GM21390 (cell line): ENCODE measurements around the gene PLCB1.

ENCODE experiments used
- ATAC-seq: cut with Tn5 transposase; IDR thresholded peaks from one replicate; pipeline ENCODE4 v1.9.1; 2021; ENCODE audit not compliant: unreplicated experiment

Gene PLCB1

DNA sequence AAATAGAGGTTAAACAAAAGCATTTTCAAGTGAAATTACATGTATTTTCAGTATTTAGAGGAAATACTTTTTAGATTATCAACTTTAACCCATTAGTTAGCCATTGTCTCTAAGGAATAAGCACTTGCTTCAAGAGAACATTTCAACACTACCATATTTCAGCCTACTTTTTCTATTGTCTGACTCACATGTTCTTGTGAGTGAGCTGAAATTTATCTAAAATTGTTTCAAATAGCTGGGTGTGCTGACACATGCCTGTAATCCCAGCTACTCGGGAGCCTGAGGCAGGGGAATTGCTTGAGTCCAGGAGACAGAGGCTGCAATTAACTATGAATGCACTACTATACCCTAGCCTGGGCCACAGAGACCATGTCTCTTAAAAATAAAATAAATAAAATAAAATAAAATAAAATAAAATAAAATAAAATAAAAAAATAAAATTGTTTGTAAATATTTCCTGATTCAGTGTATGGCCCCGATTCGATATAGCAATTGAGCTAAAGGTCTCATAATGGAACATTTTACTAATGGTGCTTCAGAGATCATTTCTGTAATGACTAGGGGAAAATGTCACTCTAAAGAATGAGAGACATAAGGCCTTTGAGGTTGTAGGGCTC is 612.3 kb downstream of the PLCB1 start:
- no peak for ATAC-seq

- no peak for ATAC-seq
Observed at GRCh38 chr20:8749101-8749500, 617.0 kb downstream of the PLCB1 start.

- ATAC-seq: no peak
Observed at GRCh38 chr20:8749986-8750385, 617.9 kb downstream of the PLCB1 start.

GRCh38 chr20:8755340-8756118 is 623.5 kb downstream of the PLCB1 start:
- ATAC-seq: no peak

- ATAC-seq: no peak
Observed at GRCh38 chr20:8756410-8756809, 624.3 kb downstream of the PLCB1 start.

DNA sequence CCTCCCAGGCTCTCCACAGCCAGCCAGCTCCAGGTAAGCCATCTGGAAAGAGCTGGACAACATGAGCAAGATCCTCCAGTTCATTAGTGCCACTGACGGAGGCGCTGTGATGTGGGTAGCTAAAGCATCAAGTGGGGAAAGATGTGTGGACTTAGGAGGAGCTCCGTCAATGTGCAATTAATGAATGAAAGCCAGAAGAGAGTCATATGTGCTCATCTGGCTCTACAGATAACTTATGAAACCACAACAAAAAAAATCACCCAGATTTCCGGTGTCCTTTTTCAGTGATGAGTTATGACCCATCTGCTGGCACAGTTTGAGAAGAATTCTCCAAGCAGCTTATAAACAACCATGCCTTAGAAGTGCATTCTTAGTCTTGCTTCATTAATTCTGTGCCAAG is 625.1 kb downstream of the PLCB1 start:
- ATAC-seq: no peak

DNA sequence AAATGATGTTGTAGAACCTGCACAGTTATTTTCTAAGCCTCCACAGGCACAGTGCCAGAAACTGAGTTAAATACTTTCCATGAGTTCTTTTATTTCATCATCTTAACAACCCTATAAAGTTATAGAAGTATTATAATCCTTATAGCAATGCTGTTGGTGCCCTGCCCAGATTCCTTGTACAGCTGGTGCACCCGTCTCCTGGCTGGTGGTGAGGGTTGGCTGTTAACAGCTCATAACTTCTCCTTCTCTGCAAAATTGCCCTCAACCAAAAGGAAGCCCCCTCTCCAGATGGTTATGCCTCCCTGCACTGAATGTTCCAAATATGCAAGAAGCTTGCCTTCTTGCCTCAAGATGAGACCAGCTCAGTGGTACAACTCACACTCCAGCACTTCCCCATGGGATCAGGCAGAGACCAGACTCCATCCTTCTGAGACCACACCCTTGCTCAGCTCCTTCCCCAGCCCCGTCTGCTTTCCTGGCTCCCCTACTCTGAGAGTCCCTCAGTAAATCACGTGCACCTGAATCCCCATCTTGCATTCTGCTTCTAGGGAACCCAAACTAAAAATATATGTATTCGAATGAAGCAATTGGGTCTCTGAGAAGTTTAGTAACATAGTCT is 632.4 kb downstream of the PLCB1 start:
- no peak for ATAC-seq

DNA sequence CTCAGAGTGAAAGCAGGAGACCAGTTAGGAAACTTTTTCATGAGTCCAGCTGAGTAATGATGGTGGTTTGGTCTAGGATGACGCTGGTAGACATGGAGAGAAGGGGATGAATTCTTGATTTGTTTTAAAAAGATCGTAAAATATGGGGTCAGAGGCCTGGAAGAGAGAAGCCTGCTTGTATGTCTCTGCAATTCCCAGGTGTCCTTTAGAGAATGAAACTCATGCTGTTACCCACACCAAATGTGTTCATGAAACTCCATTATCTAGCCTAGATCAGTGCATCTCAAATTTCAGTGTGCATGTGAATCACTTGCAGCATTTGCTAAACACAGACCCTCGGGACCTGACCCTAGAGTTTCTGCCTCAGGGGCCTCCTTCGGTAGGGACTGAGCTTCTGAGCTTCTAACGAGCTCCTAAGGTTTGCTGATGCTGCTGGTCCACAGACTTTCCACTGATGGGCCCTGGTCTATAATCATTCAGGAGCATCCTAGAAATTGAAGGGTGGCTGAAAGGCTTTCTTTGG is 634.9 kb downstream of the PLCB1 start:
- ATAC-seq: no peak

GRCh38 chr20:8774412-8774811 is 642.3 kb downstream of the PLCB1 start:
- no peak for ATAC-seq

DNA sequence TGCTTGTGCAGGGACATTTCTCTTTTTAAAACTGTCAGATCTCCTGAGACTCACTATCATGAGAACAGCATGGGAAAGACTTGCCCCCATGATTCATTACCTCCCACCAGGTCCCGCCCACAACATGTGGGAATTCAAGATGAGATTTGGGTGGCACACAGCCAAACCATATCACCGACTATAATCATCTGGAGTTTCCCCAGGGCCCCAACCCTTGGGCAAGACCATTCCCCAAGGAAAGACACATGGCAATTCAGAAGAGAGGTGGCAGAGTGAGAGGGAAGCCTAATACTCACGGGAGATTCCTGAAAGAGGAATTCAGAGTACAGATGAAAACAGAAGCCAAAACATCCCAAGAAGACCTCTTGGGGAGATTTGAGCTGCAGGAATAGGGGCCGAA is 645.8 kb downstream of the PLCB1 start:
- no peak for ATAC-seq

GRCh38 chr20:8778387-8778786 is 646.3 kb downstream of the PLCB1 start:
- ATAC-seq: no peak

- no peak for ATAC-seq
Observed at GRCh38 chr20:8780915-8781314, 648.8 kb downstream of the PLCB1 start.

GRCh38 chr20:8782804-8783203 is 650.7 kb downstream of the PLCB1 start:
- ATAC-seq: no peak

GRCh38 chr20:8783734-8784133 is 651.7 kb downstream of the PLCB1 start:
- ATAC-seq: no peak

- ATAC-seq: no peak
Observed at GRCh38 chr20:8786383-8786782, 654.3 kb downstream of the PLCB1 start.

DNA sequence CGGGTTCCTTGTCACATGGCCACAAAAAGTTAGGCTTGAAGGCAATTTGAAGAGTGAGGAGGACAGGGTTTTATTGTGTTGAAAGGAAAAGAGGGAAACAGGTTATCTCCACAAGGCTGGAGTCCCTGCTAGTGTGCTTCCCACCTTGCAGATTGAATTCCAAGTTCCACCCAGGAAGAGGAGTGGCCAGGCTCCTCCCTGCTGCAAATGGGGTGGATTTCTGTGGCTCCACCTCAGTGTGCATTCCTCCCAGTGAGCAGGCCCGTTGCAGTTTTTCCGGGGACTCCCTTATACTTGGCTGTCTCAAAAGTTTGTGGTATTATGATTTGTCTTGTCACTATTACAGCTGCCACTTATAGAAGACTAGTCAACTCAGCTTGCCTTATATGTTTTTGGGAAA is 655.0 kb downstream of the PLCB1 start:
- ATAC-seq: no peak

DNA sequence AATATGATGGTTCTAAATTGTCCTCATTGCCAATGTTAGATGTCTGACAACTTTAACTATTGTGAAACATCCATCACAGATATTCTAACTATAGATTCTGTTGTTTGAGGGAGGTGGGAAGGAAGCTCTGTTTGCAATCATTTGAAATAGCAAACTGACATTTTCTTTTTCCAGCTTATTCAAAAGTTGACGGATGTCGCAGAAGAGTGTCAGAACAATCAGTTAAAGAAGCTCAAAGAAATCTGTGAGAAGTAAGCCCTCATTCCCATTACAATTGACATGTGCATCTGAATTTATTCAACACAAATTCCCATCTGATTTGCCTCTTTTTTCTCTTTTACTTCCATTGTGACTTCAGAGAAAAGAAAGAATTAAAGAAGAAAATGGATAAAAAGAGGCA is 656.2 kb downstream of the PLCB1 start:
- no peak for ATAC-seq

DNA sequence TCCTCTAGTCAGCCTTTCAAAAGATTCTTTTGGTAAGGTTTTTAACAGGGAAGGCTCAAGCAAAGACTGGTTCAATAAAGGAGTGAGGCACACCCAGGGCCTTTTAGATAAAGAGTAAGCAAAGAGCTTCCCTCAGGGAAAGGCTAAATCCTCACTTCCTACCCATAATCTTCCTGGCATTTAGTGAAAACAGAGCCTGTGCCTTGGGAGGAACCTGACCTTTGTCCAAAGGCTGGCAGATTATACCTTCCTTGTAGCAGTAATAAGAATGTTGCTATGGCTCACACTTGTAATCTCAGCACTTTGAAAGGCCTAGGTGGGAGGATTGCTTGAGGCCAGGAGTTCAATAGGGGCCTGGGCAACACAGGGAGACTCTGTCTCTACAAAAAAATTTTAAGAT is 656.8 kb downstream of the PLCB1 start:
- no peak for ATAC-seq

DNA sequence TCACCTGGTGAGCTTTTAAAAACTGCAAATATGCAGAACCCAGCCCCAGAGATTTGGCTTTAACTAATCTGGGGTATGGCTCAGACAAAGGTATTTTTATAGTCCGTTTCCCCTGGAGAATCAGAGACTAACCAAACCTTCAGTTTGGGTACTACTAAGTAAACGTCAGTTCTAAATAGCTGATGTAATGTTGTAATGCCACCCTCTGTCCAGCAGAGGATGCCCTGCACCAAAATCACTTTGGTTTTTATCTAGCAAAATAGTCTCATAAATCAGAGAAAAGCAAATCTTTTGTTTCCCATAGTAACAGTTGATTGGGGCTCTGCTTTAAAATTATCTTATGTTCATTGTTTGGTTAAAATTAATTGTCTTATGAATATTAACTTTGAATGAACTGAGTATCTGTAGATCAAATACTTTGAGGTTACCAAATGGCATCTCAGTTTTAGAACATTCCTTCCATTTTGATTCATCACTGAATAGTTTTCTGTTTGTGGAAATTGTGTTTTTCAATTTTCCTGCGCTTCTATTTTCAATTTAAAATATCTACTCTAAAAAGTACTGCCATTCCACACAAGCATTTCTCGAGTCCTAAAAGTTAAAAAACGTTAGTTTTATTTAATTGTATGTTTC is 658.5 kb downstream of the PLCB1 start:
- ATAC-seq: peak; percentile 81

DNA sequence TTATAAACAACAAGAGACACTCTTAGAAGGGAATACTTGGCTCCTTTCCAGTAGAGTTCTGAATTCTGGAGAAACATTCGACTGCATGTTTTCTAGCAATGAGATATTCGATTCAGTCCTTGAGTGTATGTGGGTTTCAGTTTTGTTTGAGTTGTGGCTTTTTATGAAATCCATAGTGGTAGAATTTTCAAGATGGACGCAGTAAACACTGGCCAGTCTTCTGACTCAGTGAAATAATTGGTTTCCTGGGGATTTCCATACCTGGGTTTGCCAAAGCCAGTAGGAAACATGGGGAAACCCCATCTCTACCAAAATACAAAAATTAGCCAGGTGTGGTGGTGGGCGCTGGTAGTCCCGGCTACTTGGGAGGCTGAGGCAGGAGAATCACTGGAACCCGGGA is 663.3 kb downstream of the PLCB1 start:
- no peak for ATAC-seq

- no peak for ATAC-seq
Observed at GRCh38 chr20:8796088-8796660, 664.1 kb downstream of the PLCB1 start.
